Fibroblast of lung (primary cell): ENCODE measurements around the gene RAD18. TPM values are rescaled to one million over a fixed set of nuclear protein-coding genes. Genes with fewer than 3 reads are reported as not detected.
A peak's percentile ranks its signal among the peaks of the same experiment; 100 is the strongest.

Source experiments
- DNase-seq, 2 donors: peaks; one replicate each; pipeline versions ENCODE4 v3.0.0 to v3.0.0-alpha.2; 2010; ENCODE audit warnings: low read depth in 2 of 2
- H2AFZ ChIP-seq: 2 replicates; pipeline ENCODE4 v1.5.1; 2012; ENCODE audit warnings: low read length, control low read depth, inconsistent platforms
- H3K27ac ChIP-seq: 2 replicates; pipeline ENCODE4 v1.5.1; 2011; ENCODE audit warnings: low read length, control low read depth; ENCODE audit not compliant: insufficient read depth
- H3K27me3 ChIP-seq: 2 replicates; pipeline ENCODE4 v1.5.1; 2011; ENCODE audit warnings: mild to moderate bottlenecking, low read length; ENCODE audit not compliant: control insufficient read depth, insufficient read depth
- H3K36me3 ChIP-seq: 2 replicates; pipeline ENCODE4 v1.5.1; 2011; ENCODE audit warnings: low read length; ENCODE audit not compliant: control insufficient read depth, insufficient read depth
- H3K4me1 ChIP-seq: 2 replicates; pipeline ENCODE4 v1.5.1; 2011; ENCODE audit warnings: low read length; ENCODE audit not compliant: control insufficient read depth, insufficient read depth; ENCODE audit errors: extremely low read depth
- H3K4me2 ChIP-seq: 2 replicates; pipeline ENCODE4 v1.5.1; 2011; ENCODE audit warnings: low read length, control low read depth; ENCODE audit not compliant: insufficient read depth; ENCODE audit errors: extremely low read depth
- H3K4me3 ChIP-seq, 4 experiments: fragments of 200-600 bp in 1 of 4; sonication (generic) in 1 of 4; replicated peaks in 1 of 4; 2 replicates each; pipeline ENCODE4 v1.5.1; 2011 to 2016; ENCODE audit warnings: low read length in 4 of 4, low read depth in 3 of 4, mild to moderate bottlenecking in 3 of 4, control low read depth in 2 of 4, inconsistent platforms in 1 of 4, mixed read lengths in 1 of 4; ENCODE audit not compliant: insufficient read depth in 1 of 4; ENCODE audit errors: control extremely low read depth in 1 of 4
- H3K79me2 ChIP-seq: 2 replicates; pipeline ENCODE4 v1.5.1; 2012; ENCODE audit warnings: mild to moderate bottlenecking, low read length, inconsistent platforms; ENCODE audit not compliant: control insufficient read depth, insufficient read depth
- H3K9ac ChIP-seq: 2 replicates; pipeline ENCODE4 v1.5.1; 2011; ENCODE audit warnings: mild to moderate bottlenecking, low read length, control low read depth; ENCODE audit not compliant: insufficient read depth
- H3K9me3 ChIP-seq: 2 replicates; pipeline ENCODE4 v1.5.1; 2012; ENCODE audit warnings: low read depth, low read length; ENCODE audit not compliant: control insufficient read depth, insufficient read depth
- H4K20me1 ChIP-seq: 2 replicates; pipeline ENCODE4 v1.5.1; 2011; ENCODE audit warnings: low read length; ENCODE audit not compliant: control insufficient read depth, insufficient read depth; ENCODE audit errors: extremely low read depth
- CTCF ChIP-seq, 2 donors: IDR thresholded peaks in 1 of 2; conservative IDR thresholded peaks in 1 of 2; 1 replicate in 1 of 2; 2 replicates in 1 of 2; pipeline ENCODE4 v1.5.1; 2011 to 2012; ENCODE audit warnings: low read length in 2 of 2, control low read depth in 1 of 2, inconsistent platforms in 1 of 2, low read depth in 1 of 2, mild to moderate bottlenecking in 1 of 2
- EZH2 ChIP-seq: IDR thresholded peaks from 2 replicates; pipeline ENCODE4 v1.5.1; 2012; ENCODE audit warnings: low read length, control low read depth, mild to moderate bottlenecking; ENCODE audit errors: missing control alignments
- polyA plus RNA-seq, 2 donors: library from polyadenylated mRNA; depleted of rRNA in 1 of 2; stranded (reverse) in 1 of 2; unstranded in 1 of 2; fragments of >200 nt; gene quantifications; 2 replicates each; pipeline ENCODE4 v1.2.1, GENCODE V29; 2011 to 2012; ENCODE audit warnings: missing spikeins in 1 of 2
- total RNA-seq: library from RNA; depleted of rRNA; stranded (reverse); fragments of >200 nt; gene quantifications from 2 replicates; pipeline ENCODE4 v1.2.1, GENCODE V29; 2014

Gene RAD18
- total and polyA plus RNA-seq, 2 donors (not counting 1 experiment from before 2014, with no cell fraction given), result 6.1 to 9.9 TPM

GRCh38 chr3:9008550-9009255, 45.4 kb upstream of the RAD18 start:
- no peak for DNase-seq
- Histone ChIP-seq H3K27ac (no peak overlapping the region), H3K4me3 (no peak overlapping the region), H2AFZ (no peak overlapping the region), H3K79me2 (no peaks in the 10 kb centered on the region), H3K36me3 (no peaks in the 10 kb centered on the region), H3K4me2 (no peak overlapping the region), H3K27me3 (no peaks in the 10 kb centered on the region), H4K20me1 (no peaks in the 10 kb centered on the region), H3K9me3 (no peaks in the 10 kb centered on the region), H3K4me1 (no peaks in the 10 kb centered on the region), H3K9ac (no peak overlapping the region)
- TF ChIP-seq CTCF (conservative IDR thresholded peaks at IDR 0.05 in 1 of 2, IDR thresholded peaks at IDR 0.05 in 1 of 2; ENCODE audit: low read depth in 1 of 2, low read length in 2 of 2), result no peak
- TF ChIP-seq EZH2, result no peak

GRCh38 chr3:9007928-9008327, 44.7 kb upstream of the RAD18 start:
- TF ChIP-seq EZH2, result no peak
- no peak for TF ChIP-seq CTCF (conservative IDR thresholded peaks at IDR 0.05 in 1 of 2, IDR thresholded peaks at IDR 0.05 in 1 of 2; ENCODE audit: low read depth in 1 of 2, low read length in 2 of 2)
- Histone ChIP-seq H4K20me1 (no peaks in the 10 kb centered on the region), H3K4me3 (no peak overlapping the region), H3K27ac (no peak overlapping the region), H3K36me3 (no peaks in the 10 kb centered on the region), H3K79me2 (no peaks in the 10 kb centered on the region), H3K9me3 (no peaks in the 10 kb centered on the region), H2AFZ (no peak overlapping the region), H3K27me3 (no peaks in the 10 kb centered on the region), H3K4me1 (no peaks in the 10 kb centered on the region), H3K9ac (no peak overlapping the region), H3K4me2 (peak overlapping the region; percentile 3)
- no peak for DNase-seq

GRCh38 chr3:9007213-9007612, 43.9 kb upstream of the RAD18 start:
- DNase-seq, result no peak
- Histone ChIP-seq H3K27me3 (no peaks in the 10 kb centered on the region), H3K9ac (no peak overlapping the region), H2AFZ (no peak overlapping the region), H3K4me1 (no peaks in the 10 kb centered on the region), H3K4me2 (no peak overlapping the region), H3K27ac (no peak overlapping the region), H4K20me1 (no peaks in the 10 kb centered on the region), H3K79me2 (no peaks in the 10 kb centered on the region), H3K36me3 (no peaks in the 10 kb centered on the region), H3K4me3 (no peak overlapping the region), H3K9me3 (no peaks in the 10 kb centered on the region)
- TF ChIP-seq CTCF (conservative IDR thresholded peaks at IDR 0.05 in 1 of 2, IDR thresholded peaks at IDR 0.05 in 1 of 2; ENCODE audit: low read depth in 1 of 2, low read length in 2 of 2) (no peak), EZH2 (no peak)
